ENCODE data around the gene SLC38A6.

The SLC38A6 gene

DNA sequence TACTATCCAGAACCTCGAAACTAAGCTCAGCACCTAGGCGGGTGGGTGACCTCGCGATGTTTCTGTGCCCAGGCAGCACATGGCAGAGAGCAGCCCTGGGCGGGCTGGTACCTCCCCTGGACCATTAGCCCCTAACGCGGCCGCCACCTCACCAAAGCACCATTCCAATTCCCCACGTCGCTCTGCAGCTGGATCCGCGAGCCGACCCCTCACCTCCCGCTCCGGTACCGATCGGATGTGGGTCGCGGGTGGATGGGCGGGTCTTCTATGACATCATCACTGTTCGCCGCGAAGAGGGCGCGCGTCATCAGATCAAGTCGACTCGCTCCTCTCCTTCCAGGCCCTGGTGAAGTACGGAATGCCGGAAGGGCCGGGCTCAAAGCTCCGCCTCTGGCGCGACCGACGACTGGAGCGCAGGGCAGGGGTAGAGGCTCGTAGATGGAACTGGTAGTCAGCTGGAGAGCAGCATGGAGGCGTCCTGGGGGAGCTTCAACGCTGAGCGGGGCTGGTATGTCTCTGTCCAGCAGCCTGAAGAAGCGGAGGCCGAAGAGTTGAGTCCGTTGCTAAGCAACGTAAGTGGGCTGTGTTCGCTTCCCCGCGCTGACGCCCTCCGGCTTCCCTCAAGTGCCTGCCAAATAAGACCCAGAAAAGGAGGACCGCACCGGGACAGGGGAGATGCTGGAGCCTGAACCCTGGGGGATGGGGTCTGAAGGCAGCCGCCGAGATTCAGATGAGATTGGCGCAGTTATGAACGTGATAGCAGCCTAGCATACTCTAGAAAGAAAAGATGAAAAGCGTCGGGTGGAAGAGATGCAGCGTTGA, at the start of gene SLC38A6, which contains the start of gene TRMT5:
Gene SLC38A6, plus strand, starts transcription at position 435 of the 822 bp plus-strand sequence. Its CDS starts 33 bp downstream, at position 468.
Gene TRMT5, minus strand, starts transcription at position 269 of the 822 bp plus-strand sequence. Its CDS starts 106 bp downstream, at position 163.
- H3K36me3 ChIP-seq (ENCODE audit: control insufficient read depth, insufficient read depth, low read length, severe bottlenecking), result peaks cover 35% of the 10 kb centered on the region
- H3K9ac ChIP-seq (ENCODE audit: low read length), result peak within 1 kb of the TSS; percentile 94

DNA sequence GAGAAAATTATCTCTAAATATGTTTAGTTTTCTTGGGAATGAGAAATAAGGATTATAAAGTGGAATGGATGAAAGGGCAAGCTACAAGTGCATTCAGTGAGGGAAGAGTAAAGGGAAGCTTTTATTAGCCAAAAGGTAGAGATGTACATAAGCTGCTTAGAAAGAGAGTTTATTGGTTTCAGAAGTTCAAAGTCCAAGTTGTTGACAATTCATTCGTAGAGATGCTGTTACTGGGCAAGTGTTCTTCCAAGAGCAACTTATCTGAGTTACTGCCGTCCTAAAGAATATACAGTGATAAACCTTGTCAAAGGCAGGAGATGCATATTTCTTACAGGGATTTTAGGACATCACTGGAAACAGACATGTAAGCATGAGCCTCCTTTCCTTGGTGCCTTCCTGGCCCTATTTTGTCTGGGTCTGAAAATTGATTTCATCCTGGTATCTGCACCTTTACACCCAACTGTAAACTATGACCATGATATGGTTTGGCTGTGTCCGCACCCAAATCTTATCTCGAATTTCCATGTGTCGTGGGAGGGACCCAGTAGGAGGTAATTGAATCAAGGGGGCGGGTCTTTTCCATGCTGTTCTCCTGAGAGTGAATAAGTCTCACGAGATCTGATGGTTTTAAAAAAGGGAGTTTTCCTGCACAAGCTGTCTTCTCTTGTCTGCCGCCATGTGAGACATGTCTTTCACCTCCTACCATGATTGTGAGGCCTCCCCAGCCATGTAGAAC, 47.0 kb upstream of the SLC38A6 start:
- no peak overlapping the region for H3K9ac ChIP-seq (ENCODE audit: low read length)
- DNase-seq (ENCODE audit: low read depth), result no peak
- H3K4me3 ChIP-seq (ENCODE audit: low read length), result no peak overlapping the region
- no peaks in the 10 kb centered on the region for H3K9me3 ChIP-seq (ENCODE audit: control insufficient read depth, low read length)
- H3K4me1 ChIP-seq (ENCODE audit: control insufficient read depth, insufficient read depth, low read length), result no peaks in the 10 kb centered on the region
- no peaks in the 10 kb centered on the region for H3K27me3 ChIP-seq (replicated peaks; ENCODE audit: control insufficient read depth, insufficient read depth, low read length)
- no peaks in the 10 kb centered on the region for H3K36me3 ChIP-seq (ENCODE audit: control insufficient read depth, insufficient read depth, low read length, severe bottlenecking)

More for the DNA sequence above, at the start of gene SLC38A6, which contains the start of gene TRMT5:
- Histone ChIP-seq H3K4me3 (ENCODE audit: low read length) (peak within 1 kb of the TSS; percentile 93), H3K27me3 (replicated peaks; ENCODE audit: control insufficient read depth, insufficient read depth, low read length) (no peaks in the 10 kb centered on the region), H3K4me1 (ENCODE audit: control insufficient read depth, insufficient read depth, low read length) (peaks cover 32% of the 10 kb centered on the region), H3K9me3 (ENCODE audit: control insufficient read depth, low read length) (no peaks in the 10 kb centered on the region)
- DNase-seq (ENCODE audit: low read depth), result peak; percentile 98

DNA sequence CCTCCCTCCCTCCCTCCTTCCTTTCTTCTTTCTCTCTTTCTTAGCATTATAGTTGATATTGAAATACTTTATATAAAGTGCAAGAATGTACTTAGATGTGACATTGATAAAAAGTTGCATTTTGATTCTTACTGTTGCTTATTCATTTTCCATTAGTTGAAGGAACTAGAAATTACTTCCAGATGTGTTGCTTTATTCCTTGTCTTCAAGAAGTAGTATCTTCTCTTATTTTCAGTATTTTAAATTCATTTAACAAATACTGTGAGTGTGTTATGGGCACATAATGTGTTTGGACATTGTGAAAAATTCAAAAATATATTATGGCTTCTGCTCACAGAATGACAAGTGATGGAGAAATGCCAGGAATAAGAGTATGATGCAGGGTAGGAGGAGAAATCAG, 45.7 kb upstream of the SLC38A6 start:
- DNase-seq (ENCODE audit: low read depth), result peak; percentile 64
- Histone ChIP-seq H3K4me3 (ENCODE audit: low read length) (no peak overlapping the region), H3K9me3 (ENCODE audit: control insufficient read depth, low read length) (no peaks in the 10 kb centered on the region), H3K9ac (ENCODE audit: low read length) (no peak overlapping the region), H3K4me1 (ENCODE audit: control insufficient read depth, insufficient read depth, low read length) (no peaks in the 10 kb centered on the region), H3K27me3 (replicated peaks; ENCODE audit: control insufficient read depth, insufficient read depth, low read length) (no peaks in the 10 kb centered on the region), H3K36me3 (ENCODE audit: control insufficient read depth, insufficient read depth, low read length, severe bottlenecking) (no peaks in the 10 kb centered on the region)

DNA sequence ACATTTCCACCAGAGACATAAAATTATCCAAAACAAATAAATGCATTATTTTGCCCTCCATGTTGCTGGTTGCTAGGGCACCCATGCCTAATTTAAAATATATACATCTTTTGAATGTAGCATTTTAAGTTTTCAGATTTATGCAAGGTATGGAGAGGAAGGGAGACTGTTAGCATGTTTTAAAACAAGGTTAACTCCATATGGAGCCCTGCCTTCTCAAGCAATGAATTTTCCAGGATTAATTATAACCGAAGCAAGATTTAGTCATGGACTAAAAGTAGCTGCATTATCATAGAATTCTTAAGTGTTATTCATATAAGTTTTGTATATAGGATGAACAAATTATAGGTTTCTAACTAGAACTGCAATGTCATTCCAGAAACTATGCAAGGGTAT, 37.4 kb upstream of the SLC38A6 start:
- no peak overlapping the region for H3K9ac ChIP-seq (ENCODE audit: low read length)
- H3K4me1 ChIP-seq (ENCODE audit: control insufficient read depth, insufficient read depth, low read length), result peaks cover 8% of the 10 kb centered on the region
- DNase-seq (ENCODE audit: low read depth), result no peak
- H3K9me3 ChIP-seq (ENCODE audit: control insufficient read depth, low read length), result no peaks in the 10 kb centered on the region
- no peaks in the 10 kb centered on the region for H3K27me3 ChIP-seq (replicated peaks; ENCODE audit: control insufficient read depth, insufficient read depth, low read length)
- peaks cover 3% of the 10 kb centered on the region for H3K36me3 ChIP-seq (ENCODE audit: control insufficient read depth, insufficient read depth, low read length, severe bottlenecking)
- no peak overlapping the region for H3K4me3 ChIP-seq (ENCODE audit: low read length)

DNA sequence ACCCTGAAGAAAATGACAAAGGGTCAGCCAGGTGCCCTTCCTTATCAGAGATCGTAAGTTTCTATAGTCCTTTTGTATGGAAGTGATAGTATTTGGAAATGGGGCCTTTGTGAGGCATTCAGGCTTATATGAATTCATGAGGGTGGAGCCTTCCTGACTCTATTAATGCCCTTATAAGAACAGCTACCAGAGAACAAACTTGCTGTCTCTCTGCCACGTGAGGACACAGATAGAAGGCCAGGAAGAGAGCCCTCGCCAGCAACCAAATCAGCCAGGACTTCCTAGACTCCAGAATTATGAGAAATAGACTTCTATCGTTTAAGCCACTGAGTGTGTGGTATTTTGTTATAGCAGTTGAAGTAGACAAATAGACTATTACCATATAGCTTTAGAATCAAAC, 36.8 kb upstream of the SLC38A6 start:
- no peak for DNase-seq (ENCODE audit: low read depth)
- H3K36me3 ChIP-seq (ENCODE audit: control insufficient read depth, insufficient read depth, low read length, severe bottlenecking), result peaks cover 3% of the 10 kb centered on the region
- H3K9me3 ChIP-seq (ENCODE audit: control insufficient read depth, low read length), result no peaks in the 10 kb centered on the region
- H3K4me3 ChIP-seq (ENCODE audit: low read length), result no peak overlapping the region
- H3K9ac ChIP-seq (ENCODE audit: low read length), result no peak overlapping the region
- peaks cover 8% of the 10 kb centered on the region for H3K4me1 ChIP-seq (ENCODE audit: control insufficient read depth, insufficient read depth, low read length)
- no peaks in the 10 kb centered on the region for H3K27me3 ChIP-seq (replicated peaks; ENCODE audit: control insufficient read depth, insufficient read depth, low read length)

DNA sequence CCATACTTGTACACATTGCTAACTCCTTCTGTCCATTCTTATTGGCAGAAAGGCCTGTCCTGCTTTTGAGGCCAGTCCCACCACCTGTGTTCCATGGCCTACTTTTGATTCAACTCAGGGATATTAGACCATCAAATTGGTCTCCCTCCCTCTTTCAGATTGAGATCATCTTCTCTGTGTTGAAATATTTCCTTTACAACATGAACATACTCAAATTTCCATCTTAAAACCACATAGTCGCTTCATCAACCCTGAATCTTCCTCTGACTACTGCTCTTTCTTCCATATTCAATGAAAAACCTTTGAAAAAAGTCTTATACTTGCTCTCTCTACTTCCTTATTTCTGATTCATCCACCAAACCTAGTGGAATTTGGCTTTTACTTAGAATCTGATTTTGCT, 35.1 kb upstream of the SLC38A6 start:
- peaks cover 8% of the 10 kb centered on the region for H3K4me1 ChIP-seq (ENCODE audit: control insufficient read depth, insufficient read depth, low read length)
- H3K4me3 ChIP-seq (ENCODE audit: low read length), result no peak overlapping the region
- H3K9ac ChIP-seq (ENCODE audit: low read length), result no peak overlapping the region
- H3K36me3 ChIP-seq (ENCODE audit: control insufficient read depth, insufficient read depth, low read length, severe bottlenecking), result peaks cover 3% of the 10 kb centered on the region
- DNase-seq (ENCODE audit: low read depth), result no peak
- no peaks in the 10 kb centered on the region for H3K9me3 ChIP-seq (ENCODE audit: control insufficient read depth, low read length)
- H3K27me3 ChIP-seq (replicated peaks; ENCODE audit: control insufficient read depth, insufficient read depth, low read length), result no peaks in the 10 kb centered on the region

DNA sequence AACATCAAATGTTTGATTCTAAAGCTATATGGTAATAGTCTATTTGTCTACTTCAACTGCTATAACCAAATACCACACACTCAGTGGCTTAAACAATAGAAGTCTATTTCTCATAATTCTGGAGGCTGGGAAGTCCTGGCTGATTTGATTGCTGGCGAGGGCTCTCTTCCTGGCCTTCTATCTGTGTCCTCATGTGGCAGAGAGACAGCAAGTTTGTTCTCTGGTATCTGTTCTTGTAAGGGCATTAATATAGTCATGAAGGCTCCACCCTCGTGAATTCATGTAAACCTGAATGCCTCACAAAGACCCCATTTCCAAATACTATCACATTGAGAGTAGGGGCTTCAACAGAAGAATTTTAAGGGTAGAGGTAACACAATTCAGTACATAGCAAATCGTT, 34.3 kb upstream of the SLC38A6 start:
- H3K9me3 ChIP-seq (ENCODE audit: control insufficient read depth, low read length), result no peaks in the 10 kb centered on the region
- H3K27me3 ChIP-seq (replicated peaks; ENCODE audit: control insufficient read depth, insufficient read depth, low read length), result no peaks in the 10 kb centered on the region
- H3K9ac ChIP-seq (ENCODE audit: low read length), result no peak overlapping the region
- peaks cover 11% of the 10 kb centered on the region for H3K4me1 ChIP-seq (ENCODE audit: control insufficient read depth, insufficient read depth, low read length)
- H3K4me3 ChIP-seq (ENCODE audit: low read length), result no peak overlapping the region
- H3K36me3 ChIP-seq (ENCODE audit: control insufficient read depth, insufficient read depth, low read length, severe bottlenecking), result peaks cover 3% of the 10 kb centered on the region
- no peak for DNase-seq (ENCODE audit: low read depth)

DNA sequence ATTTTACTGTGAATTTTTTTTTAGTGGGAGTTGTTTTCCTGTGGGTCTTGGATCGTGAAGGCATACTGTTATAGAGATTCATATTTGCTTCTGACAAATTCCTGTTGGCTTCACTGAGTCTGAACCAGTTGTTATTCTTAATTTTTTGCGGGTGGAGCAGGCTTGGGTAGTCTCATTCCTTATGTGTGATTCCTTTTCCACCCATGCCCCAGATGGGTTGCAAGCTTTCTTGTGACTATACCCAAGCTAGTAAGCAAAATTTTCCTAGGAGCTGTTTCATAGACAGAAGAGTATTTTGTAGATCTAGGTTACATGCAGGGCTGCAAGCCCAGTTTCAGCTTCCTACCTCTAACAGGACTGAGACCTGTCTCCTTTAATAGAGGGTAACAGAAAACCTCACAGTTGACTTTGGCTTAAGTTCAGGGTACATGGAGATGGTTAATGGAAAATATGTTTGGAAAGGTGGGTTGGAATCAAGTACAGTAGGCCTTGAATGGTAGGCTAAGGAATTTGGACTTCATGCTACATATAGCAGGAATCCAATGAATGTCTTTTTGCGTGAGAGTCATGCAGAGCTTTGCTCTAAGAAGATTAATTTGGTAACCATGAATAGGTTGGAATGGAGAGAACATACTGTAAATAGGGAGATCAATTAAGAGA, 29.1 kb upstream of the SLC38A6 start:
- Histone ChIP-seq H3K9ac (ENCODE audit: low read length) (peak overlapping the region; percentile 36), H3K36me3 (ENCODE audit: control insufficient read depth, insufficient read depth, low read length, severe bottlenecking) (no peaks in the 10 kb centered on the region)

DNA sequence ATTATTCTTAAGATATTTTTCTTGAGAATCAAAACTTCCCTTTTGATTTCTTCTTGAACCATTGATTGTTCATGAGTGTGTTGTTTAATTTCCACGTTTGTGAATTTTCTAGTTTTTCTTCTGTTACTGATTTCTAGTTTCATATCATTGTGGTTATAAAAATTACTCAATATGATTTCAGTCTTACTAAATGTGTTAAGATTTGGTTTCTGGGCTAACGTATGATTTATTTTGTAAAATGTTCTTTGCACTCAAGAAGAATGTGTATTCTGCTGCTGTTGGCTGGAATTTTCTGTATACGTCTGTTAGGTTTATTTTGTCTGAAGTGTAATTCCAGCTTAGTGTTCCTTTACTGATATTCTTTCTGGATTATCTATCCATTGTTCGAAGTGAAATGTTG, 24.8 kb upstream of the SLC38A6 start:
- Histone ChIP-seq H3K9me3 (ENCODE audit: control insufficient read depth, low read length) (peaks cover 38% of the 10 kb centered on the region), H3K9ac (ENCODE audit: low read length) (no peak overlapping the region), H3K27me3 (replicated peaks; ENCODE audit: control insufficient read depth, insufficient read depth, low read length) (no peaks in the 10 kb centered on the region), H3K4me1 (ENCODE audit: control insufficient read depth, insufficient read depth, low read length) (peaks cover 3% of the 10 kb centered on the region), H3K4me3 (ENCODE audit: low read length) (no peak overlapping the region), H3K36me3 (ENCODE audit: control insufficient read depth, insufficient read depth, low read length, severe bottlenecking) (peaks cover 4% of the 10 kb centered on the region)
- DNase-seq (ENCODE audit: low read depth), result no peak

More for the DNA sequence above, 29.1 kb upstream of the SLC38A6 start:
- Histone ChIP-seq H3K9me3 (ENCODE audit: control insufficient read depth, low read length) (peaks cover 14% of the 10 kb centered on the region), H3K4me3 (ENCODE audit: low read length) (no peak overlapping the region), H3K4me1 (ENCODE audit: control insufficient read depth, insufficient read depth, low read length) (peaks cover 3% of the 10 kb centered on the region), H3K27me3 (replicated peaks; ENCODE audit: control insufficient read depth, insufficient read depth, low read length) (no peaks in the 10 kb centered on the region)
- peak; percentile 49 for DNase-seq (ENCODE audit: low read depth)

DNA sequence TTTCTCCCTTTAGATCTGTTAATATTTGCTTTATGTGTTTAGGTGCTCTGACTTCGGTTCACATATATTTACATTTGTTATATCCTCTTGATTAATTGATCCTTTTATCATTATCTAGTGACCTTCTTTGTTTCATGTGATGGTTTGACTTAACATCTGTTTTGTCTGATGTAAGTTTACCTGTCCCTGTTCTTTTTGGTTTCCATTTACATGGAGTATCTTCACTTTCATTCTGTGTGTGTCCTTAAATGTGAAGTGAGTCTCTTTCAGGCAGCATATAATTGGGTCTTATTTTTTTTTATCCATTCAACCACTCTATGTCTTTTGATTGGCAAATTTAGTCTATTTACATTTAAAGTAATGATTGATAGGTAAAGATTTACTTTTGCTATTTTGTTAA, 24.4 kb upstream of the SLC38A6 start:
- no peak for DNase-seq (ENCODE audit: low read depth)
- Histone ChIP-seq H3K9me3 (ENCODE audit: control insufficient read depth, low read length) (peaks cover 38% of the 10 kb centered on the region), H3K36me3 (ENCODE audit: control insufficient read depth, insufficient read depth, low read length, severe bottlenecking) (peaks cover 4% of the 10 kb centered on the region), H3K27me3 (replicated peaks; ENCODE audit: control insufficient read depth, insufficient read depth, low read length) (no peaks in the 10 kb centered on the region), H3K9ac (ENCODE audit: low read length) (no peak overlapping the region), H3K4me1 (ENCODE audit: control insufficient read depth, insufficient read depth, low read length) (no peaks in the 10 kb centered on the region), H3K4me3 (ENCODE audit: low read length) (no peak overlapping the region)

DNA sequence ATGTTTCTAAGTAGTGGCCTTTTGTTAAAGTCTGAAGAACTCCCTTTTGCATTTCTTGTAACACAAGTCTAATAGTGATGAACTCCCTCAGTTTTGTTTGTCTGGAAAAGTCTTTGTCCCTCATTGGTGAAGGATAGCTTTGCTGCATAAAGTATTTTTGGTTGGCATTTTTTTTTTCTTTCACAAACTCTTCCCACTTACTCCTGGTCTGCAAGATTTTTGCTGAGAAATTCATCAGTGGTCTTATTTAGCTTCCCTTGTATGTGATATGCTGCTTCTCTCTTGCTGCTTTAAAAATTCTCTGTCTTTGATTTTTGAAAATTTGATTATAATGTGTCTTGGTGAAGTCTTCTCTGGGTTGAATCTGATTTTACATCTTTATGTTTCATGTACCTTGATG, 22.9 kb upstream of the SLC38A6 start:
- peaks cover 38% of the 10 kb centered on the region for H3K9me3 ChIP-seq (ENCODE audit: control insufficient read depth, low read length)
- no peaks in the 10 kb centered on the region for H3K27me3 ChIP-seq (replicated peaks; ENCODE audit: control insufficient read depth, insufficient read depth, low read length)
- H3K4me1 ChIP-seq (ENCODE audit: control insufficient read depth, insufficient read depth, low read length), result no peaks in the 10 kb centered on the region
- peaks cover 4% of the 10 kb centered on the region for H3K36me3 ChIP-seq (ENCODE audit: control insufficient read depth, insufficient read depth, low read length, severe bottlenecking)
- no peak overlapping the region for H3K9ac ChIP-seq (ENCODE audit: low read length)
- DNase-seq (ENCODE audit: low read depth), result no peak
- no peak overlapping the region for H3K4me3 ChIP-seq (ENCODE audit: low read length)
